ENCODE results near the gene AQP10. TPM values are rescaled to one million over a fixed set of nuclear protein-coding genes. Genes with fewer than 3 reads are reported as not detected.

The AQP10 gene
- total and polyA plus RNA-seq, 9 of the 15 experiments (the other 6 are each of a cell fraction or from before 2014, with no cell fraction given), result 0.37 to 9.7 (median 1.9) TPM

DNA sequence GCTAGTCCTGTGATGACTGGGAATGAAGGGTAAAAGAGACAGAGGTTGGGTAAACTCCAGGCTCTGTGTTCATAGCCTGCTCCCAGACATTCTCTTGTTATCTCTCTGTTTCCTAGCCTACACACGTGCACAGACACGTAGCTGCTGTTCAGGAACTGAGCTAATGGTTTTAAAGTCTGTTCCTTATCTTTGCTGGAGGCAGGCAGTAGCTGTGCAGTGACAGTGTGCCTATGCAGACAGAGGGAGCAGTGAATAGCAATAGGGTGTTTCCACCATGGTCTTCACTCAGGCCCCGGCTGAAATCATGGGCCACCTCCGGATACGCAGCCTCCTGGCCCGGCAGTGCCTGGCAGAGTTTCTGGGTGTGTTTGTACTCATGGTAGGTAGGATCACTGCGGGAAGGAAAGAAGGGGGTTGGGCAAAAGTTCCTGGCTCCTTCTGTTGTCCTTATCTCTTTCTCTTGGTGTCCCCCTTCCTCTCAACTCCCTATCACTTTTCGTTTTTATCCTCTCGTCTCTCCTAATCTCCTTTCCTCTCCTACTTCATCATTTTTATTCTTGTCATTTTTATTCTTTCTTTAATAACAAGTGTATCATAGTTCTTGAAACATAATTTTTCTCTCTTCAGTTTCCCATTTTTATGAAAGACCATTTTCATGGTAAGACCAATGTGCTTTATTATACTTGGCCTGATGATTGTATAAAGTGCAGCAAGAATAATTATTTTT lies at the start of gene AQP10 (continued):
- peak; percentile 79 for TF ChIP-seq DMBX1 (CRISPR knock-in tag; IDR thresholded peaks at IDR 0.05; ENCODE audit: borderline replicate concordance)
- no peak for TF ChIP-seq DDX20 (tag; IDR thresholded peaks at IDR 0.05; ENCODE audit: low read depth)
- TF ChIP-seq, protein P1, sequence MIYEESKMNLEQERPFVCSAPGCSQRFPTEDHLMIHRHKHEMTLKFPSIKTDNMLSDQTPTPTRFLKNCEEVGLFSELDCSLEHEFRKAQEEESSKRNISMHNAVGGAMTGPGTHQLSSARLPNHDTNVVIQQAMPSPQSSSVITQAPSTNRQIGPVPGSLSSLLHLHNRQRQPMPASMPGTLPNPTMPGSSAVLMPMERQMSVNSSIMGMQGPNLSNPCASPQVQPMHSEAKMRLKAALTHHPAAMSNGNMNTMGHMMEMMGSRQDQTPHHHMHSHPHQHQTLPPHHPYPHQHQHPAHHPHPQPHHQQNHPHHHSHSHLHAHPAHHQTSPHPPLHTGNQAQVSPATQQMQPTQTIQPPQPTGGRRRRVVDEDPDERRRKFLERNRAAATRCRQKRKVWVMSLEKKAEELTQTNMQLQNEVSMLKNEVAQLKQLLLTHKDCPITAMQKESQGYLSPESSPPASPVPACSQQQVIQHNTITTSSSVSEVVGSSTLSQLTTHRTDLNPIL (CRISPR knock-in tag; IDR thresholded peaks at IDR 0.05), result no peak
- no peak for TF ChIP-seq HDAC6 (IDR thresholded peaks at IDR 0.05; ENCODE audit: low read depth, low read length)
- TF ChIP-seq, protein P2, sequence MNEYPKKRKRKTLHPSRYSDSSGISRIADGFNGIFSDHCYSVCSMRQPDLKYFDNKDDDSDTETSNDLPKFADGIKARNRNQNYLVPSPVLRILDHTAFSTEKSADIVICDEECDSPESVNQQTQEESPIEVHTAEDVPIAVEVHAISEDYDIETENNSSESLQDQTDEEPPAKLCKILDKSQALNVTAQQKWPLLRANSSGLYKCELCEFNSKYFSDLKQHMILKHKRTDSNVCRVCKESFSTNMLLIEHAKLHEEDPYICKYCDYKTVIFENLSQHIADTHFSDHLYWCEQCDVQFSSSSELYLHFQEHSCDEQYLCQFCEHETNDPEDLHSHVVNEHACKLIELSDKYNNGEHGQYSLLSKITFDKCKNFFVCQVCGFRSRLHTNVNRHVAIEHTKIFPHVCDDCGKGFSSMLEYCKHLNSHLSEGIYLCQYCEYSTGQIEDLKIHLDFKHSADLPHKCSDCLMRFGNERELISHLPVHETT (CRISPR knock-in tag; conservative IDR thresholded peaks at IDR 0.05 in 1 of 2, IDR thresholded peaks at IDR 0.05 in 1 of 2), result no peak
- peak; percentile 81 for TF ChIP-seq MYNN (IDR thresholded peaks at IDR 0.05)
- TF ChIP-seq MYNN (CRISPR knock-in tag; IDR thresholded peaks at IDR 0.05), result no peak
- no peak for TF ChIP-seq PTTG1 (tag; IDR thresholded peaks at IDR 0.05; ENCODE audit: low read depth)
- TF ChIP-seq ZBTB7A (IDR thresholded peaks at IDR 0.05; ENCODE audit: borderline replicate concordance, control insufficient read depth, low read depth, low read length), result no peak
- TF ChIP-seq TAF1 (IDR thresholded peaks at IDR 0.05; ENCODE audit: control insufficient read depth, extremely low read depth, insufficient read depth, low read length, severe bottlenecking), result peak; percentile 72
- peak; percentile 15; the same call in 1 of the 2 replicates for TF ChIP-seq ZNF24 (IDR thresholded peaks at IDR 0.05)
- no peak for TF ChIP-seq GABPB2 (CRISPR knock-in tag; conservative IDR thresholded peaks at IDR 0.05)
- TF ChIP-seq PRMT5 (CRISPR knock-in tag; IDR thresholded peaks at IDR 0.05), result no peak
- peak; percentile 30 to 87; a peak in 3 of 4 replicates for TF ChIP-seq RCOR1 (IDR thresholded peaks at IDR 0.05; ENCODE audit: borderline replicate concordance in 1 of 2, low read depth in 2 of 2, low read length in 2 of 2)
- TF ChIP-seq, protein P3, sequence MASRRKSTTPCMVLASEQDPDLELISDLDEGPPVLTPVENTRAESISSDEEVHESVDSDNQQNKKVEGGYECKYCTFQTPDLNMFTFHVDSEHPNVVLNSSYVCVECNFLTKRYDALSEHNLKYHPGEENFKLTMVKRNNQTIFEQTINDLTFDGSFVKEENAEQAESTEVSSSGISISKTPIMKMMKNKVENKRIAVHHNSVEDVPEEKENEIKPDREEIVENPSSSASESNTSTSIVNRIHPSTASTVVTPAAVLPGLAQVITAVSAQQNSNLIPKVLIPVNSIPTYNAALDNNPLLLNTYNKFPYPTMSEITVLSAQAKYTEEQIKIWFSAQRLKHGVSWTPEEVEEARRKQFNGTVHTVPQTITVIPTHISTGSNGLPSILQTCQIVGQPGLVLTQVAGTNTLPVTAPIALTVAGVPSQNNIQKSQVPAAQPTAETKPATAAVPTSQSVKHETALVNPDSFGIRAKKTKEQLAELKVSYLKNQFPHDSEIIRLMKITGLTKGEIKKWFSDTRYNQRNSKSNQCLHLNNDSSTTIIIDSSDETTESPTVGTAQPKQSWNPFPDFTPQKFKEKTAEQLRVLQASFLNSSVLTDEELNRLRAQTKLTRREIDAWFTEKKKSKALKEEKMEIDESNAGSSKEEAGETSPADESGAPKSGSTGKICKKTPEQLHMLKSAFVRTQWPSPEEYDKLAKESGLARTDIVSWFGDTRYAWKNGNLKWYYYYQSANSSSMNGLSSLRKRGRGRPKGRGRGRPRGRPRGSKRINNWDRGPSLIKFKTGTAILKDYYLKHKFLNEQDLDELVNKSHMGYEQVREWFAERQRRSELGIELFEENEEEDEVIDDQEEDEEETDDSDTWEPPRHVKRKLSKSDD (conservative IDR thresholded peaks at IDR 0.05; ENCODE audit: low read length), result no peak
- TF ChIP-seq ZNF780A (CRISPR knock-in tag; IDR thresholded peaks at IDR 0.05), result no peak
- TF ChIP-seq NFIC (IDR thresholded peaks at IDR 0.05), result peak; percentile 47; the same call in 1 of the 2 replicates
- TF ChIP-seq NCOA2 (IDR thresholded peaks at IDR 0.05; ENCODE audit: partially characterized antibody in 2 of 2), result no peak
- TF ChIP-seq, protein P4, sequence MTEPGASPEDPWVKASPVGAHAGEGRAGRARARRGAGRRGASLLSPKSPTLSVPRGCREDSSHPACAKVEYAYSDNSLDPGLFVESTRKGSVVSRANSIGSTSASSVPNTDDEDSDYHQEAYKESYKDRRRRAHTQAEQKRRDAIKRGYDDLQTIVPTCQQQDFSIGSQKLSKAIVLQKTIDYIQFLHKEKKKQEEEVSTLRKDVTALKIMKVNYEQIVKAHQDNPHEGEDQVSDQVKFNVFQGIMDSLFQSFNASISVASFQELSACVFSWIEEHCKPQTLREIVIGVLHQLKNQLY (CRISPR knock-in tag; conservative IDR thresholded peaks at IDR 0.05), result no peak
- TF ChIP-seq ZNF408 (CRISPR knock-in tag; IDR thresholded peaks at IDR 0.05; ENCODE audit: low read depth), result no peak
- TF ChIP-seq HEY1 (CRISPR knock-in tag; IDR thresholded peaks at IDR 0.05; ENCODE audit: borderline replicate concordance), result no peak
